Smooth muscle cell (in vitro differentiated cells): ENCODE results near the gene SPTBN1. TPM values are rescaled to one million over a fixed set of nuclear protein-coding genes. Genes with fewer than 3 reads are reported as not detected.

Experiments
- DNase-seq: peaks from one replicate; lab custom pipeline; 2025; ENCODE audit not compliant: unreplicated experiment; lab: John Stamatoyannopoulos, UW
- H2AFZ ChIP-seq: fragments of 200-600 bp; sonication (generic); 2 replicates; pipeline ENCODE4 v1.6.0; 2016; ENCODE audit warnings: antibody characterized with exemption, low read depth, mild to moderate bottlenecking
- H3F3A ChIP-seq: fragments of 200-600 bp; sonication (generic); 2 replicates; pipeline ENCODE4 v1.6.0; 2017; ENCODE audit warnings: antibody characterized with exemption, low read depth
- H3K27ac ChIP-seq: fragments of 200-600 bp; sonication (generic); 2 replicates; pipeline ENCODE4 v1.5.1; 2016; ENCODE audit warnings: low read depth, mild to moderate bottlenecking
- H3K27me3 ChIP-seq: fragments of 200-600 bp; sonication (generic); 2 replicates; pipeline ENCODE4 v1.6.1; 2016; ENCODE audit warnings: low read depth, mild to moderate bottlenecking
- H3K36me3 ChIP-seq: fragments of 200-600 bp; sonication (generic); 2 replicates; pipeline ENCODE4 v1.5.1; 2016; ENCODE audit warnings: low read depth
- H3K4me1 ChIP-seq: fragments of 200-600 bp; sonication (generic); 2 replicates; pipeline ENCODE4 v1.5.1; 2016; ENCODE audit warnings: low read depth
- H3K4me2 ChIP-seq: fragments of 200-600 bp; sonication (generic); 2 replicates; pipeline ENCODE4 v1.6.0; 2016; ENCODE audit warnings: mild to moderate bottlenecking
- H3K4me3 ChIP-seq: fragments of 200-600 bp; sonication (generic); 2 replicates; pipeline ENCODE4 v1.5.1; 2016; ENCODE audit warnings: mild to moderate bottlenecking
- H3K79me2 ChIP-seq: fragments of 200-600 bp; sonication (generic); 2 replicates; pipeline ENCODE4 v1.6.0; 2016; ENCODE audit warnings: low read depth, mild to moderate bottlenecking
- H3K9ac ChIP-seq: fragments of 200-600 bp; sonication (generic); 2 replicates; pipeline ENCODE4 v1.6.0; 2016; ENCODE audit warnings: low read depth
- H3K9me3 ChIP-seq: fragments of 200-600 bp; sonication (generic); replicated peaks from 2 replicates; pipeline ENCODE4 v1.5.1; 2016; ENCODE audit warnings: low read depth
- H4K20me1 ChIP-seq: fragments of 200-600 bp; sonication (generic); 2 replicates; pipeline ENCODE4 v1.6.0; 2016; ENCODE audit warnings: low read depth
- CTCF ChIP-seq: fragments of 200-600 bp; sonication (generic); IDR thresholded peaks from 2 replicates; pipeline ENCODE4 v1.5.1; 2017; ENCODE audit warnings: borderline replicate concordance, mild to moderate bottlenecking, antibody characterized with exemption; ENCODE audit not compliant: insufficient read depth, poor library complexity, severe bottlenecking
- WGBS: methylation state at CpG from one replicate; pipeline ENCODE4 v1.1.7; 2016; ENCODE audit warnings: low lambda C conversion rate; 5-methylcytosine and 5-hydroxymethylcytosine counted together
- polyA plus RNA-seq: library from polyadenylated mRNA; unstranded; fragments of >200 nt; fragmentation: Nextera tagmentation; extraction: Ambion mirVana; gene quantifications from 2 replicates; pipeline ENCODE4 v1.2.1, GENCODE V29; 2016
- total RNA-seq: library from RNA; depleted of rRNA; stranded (reverse); fragments of >200 nt; gene quantifications from 2 replicates; pipeline ENCODE4 v1.2.3, GENCODE V29; 2014

Gene SPTBN1
- total and polyA plus RNA-seq, 2 experiments from 2014 or later = 78.7 to 186 TPM

GRCh38 chr2:54683596-54683995 lies 227.5 kb downstream of the SPTBN1 start:
- no peaks in the 10 kb centered on the region for H3K9me3 ChIP-seq
- no peak for DNase-seq
- WGBS = 89% methylated on average over 2 of the region's 2 CpGs
- no peaks in the 10 kb centered on the region for H3K79me2 ChIP-seq
- H3K4me1 ChIP-seq = no peaks in the 10 kb centered on the region
- no peak overlapping the region for H3K4me2 ChIP-seq
- H2AFZ ChIP-seq = no peak overlapping the region
- no peaks in the 10 kb centered on the region for H3F3A ChIP-seq
- no peaks in the 10 kb centered on the region for H3K36me3 ChIP-seq
- no peak overlapping the region for H3K9ac ChIP-seq
- H3K4me3 ChIP-seq = no peak overlapping the region
- no peaks in the 10 kb centered on the region for H3K27me3 ChIP-seq
- H4K20me1 ChIP-seq = no peaks in the 10 kb centered on the region
- H3K27ac ChIP-seq = no peak overlapping the region
- no peak for TF ChIP-seq CTCF

GRCh38 chr2:54685263-54685775 lies 229.2 kb downstream of the SPTBN1 start:
- no peaks in the 10 kb centered on the region for H3F3A ChIP-seq
- WGBS = 88% methylated on average over 4 of the region's 4 CpGs
- H3K4me2 ChIP-seq = no peak overlapping the region
- H3K27ac ChIP-seq = no peak overlapping the region
- no peaks in the 10 kb centered on the region for H3K9me3 ChIP-seq
- H3K9ac ChIP-seq = no peak overlapping the region
- H3K27me3 ChIP-seq = no peaks in the 10 kb centered on the region
- H3K4me3 ChIP-seq = no peak overlapping the region
- no peak for DNase-seq
- H2AFZ ChIP-seq = no peak overlapping the region
- no peaks in the 10 kb centered on the region for H3K4me1 ChIP-seq
- H3K36me3 ChIP-seq = no peaks in the 10 kb centered on the region
- no peak for TF ChIP-seq CTCF
- no peaks in the 10 kb centered on the region for H4K20me1 ChIP-seq
- no peaks in the 10 kb centered on the region for H3K79me2 ChIP-seq

- no peaks in the 10 kb centered on the region for H3K36me3 ChIP-seq
- no peak overlapping the region for H3K27ac ChIP-seq
- WGBS = 91% methylated on average over 4 of the region's 4 CpGs
- no peaks in the 10 kb centered on the region for H3K9me3 ChIP-seq
- H4K20me1 ChIP-seq = no peaks in the 10 kb centered on the region
- H3K79me2 ChIP-seq = no peaks in the 10 kb centered on the region
- no peak for TF ChIP-seq CTCF
- no peak overlapping the region for H3K4me2 ChIP-seq
- no peaks in the 10 kb centered on the region for H3K4me1 ChIP-seq
- no peak overlapping the region for H3K9ac ChIP-seq
- H2AFZ ChIP-seq = no peak overlapping the region
- no peak for DNase-seq
- H3F3A ChIP-seq = no peaks in the 10 kb centered on the region
- no peaks in the 10 kb centered on the region for H3K27me3 ChIP-seq
- H3K4me3 ChIP-seq = no peak overlapping the region
Measured at GRCh38 chr2:54687595-54688152, 231.5 kb downstream of the SPTBN1 start.
